NK-92 treated with Interleukin-12 subunit alpha and Interleukin-12 subunit beta, amount 100 ng/mL, for 24 hours (cell line): Measurements from ENCODE around the gene IGFL2.
"Not testable (repeated sequence)": the region's sequence is repeated elsewhere in the genome, so short reads cannot be mapped to it uniquely, and the experiment has no call there.

Source experiments
- DNase-seq: peaks from one replicate; lab custom pipeline; 2025; lab: John Stamatoyannopoulos, UW

The IGFL2 gene

DNA sequence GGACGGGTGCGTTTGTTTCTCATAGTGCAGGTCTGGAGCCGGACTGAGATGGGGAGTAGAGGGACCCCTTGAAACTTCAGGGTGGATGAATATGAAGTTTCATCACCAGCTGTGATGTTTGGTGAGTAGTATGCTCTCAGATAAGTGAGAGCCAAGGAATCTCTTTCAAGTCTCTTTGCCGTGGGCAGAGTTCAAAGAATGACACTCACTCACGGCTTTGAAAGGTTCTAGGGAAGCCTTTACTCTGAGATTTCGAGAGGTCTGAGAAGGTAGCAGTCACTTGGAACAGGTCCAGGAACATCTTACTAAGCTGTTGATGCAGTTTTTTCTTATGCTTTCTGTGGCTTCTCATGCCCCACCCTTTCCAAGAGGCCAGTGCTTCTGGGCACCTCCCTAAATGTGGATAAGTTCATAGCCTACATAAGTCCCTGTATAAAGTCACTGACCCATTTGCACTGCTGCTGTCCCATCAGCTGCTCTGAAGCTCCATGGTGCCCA, at the start of gene IGFL2:
IGFL2 (plus strand) TSS at position 448 of the 498 bp plus-strand sequence; CDS start at position 489, 41 bp downstream.
- no peak for DNase-seq

DNA sequence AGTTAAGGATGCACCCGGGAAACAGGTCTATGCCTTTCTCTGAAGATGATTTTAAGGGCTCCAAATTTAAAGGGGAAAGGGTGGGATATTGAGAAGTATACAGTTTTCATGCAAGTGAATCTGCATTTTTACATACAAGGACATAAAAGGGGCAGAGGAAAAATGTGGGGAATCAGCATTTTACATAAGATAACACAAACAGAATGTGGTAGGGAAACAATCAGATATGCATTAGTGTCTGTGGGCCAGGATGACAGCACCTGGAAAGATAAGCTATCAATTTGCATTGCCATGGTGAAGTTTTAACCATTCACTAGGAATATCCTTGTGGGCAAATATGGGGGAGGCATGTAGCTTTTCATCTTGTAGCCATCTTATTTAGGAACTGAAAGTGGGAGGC, 47.7 kb upstream of the IGFL2 start:
- DNase-seq, result no peak

DNA sequence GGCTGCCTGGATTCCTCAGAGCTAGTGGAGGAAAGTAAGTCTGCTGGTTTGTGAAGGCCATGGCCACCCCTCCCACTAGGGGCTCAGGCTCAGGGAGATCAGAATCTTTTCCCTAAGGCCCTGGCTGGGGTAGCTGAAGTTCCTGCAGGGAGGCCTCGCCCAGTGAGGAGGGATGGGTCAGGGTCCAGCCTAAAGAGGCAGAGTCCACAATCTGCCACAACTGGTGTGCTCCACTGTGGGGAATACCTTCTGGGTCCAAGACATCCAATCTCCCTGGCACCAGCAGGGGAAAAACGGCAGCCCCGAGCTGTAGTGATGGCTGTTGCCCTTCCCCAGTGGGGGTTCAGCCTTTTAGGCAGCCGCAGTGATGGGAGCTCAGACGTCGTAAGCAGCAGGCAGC, 46.7 kb upstream of the IGFL2 start:
- DNase-seq, result no peak

DNA sequence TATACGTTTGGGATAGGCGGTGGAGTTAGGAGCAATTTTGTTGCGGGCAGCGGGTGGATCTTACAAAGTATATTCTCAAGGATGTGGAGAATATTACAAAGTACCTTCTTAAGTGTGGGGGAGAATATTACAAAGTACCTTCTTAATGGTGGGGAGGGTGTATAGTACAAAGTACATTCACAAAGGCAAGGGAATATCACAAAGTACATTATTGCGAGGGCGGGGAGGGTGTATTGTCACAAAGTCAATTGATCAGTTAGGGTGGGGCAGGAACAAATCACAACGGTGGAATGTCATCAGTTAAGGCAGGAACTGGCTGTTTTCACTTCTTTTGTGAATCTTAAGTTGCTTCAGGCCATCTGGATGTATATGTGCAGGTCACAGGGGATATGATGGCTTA, 45.7 kb upstream of the IGFL2 start:
- not testable (repeated sequence) for DNase-seq

DNA sequence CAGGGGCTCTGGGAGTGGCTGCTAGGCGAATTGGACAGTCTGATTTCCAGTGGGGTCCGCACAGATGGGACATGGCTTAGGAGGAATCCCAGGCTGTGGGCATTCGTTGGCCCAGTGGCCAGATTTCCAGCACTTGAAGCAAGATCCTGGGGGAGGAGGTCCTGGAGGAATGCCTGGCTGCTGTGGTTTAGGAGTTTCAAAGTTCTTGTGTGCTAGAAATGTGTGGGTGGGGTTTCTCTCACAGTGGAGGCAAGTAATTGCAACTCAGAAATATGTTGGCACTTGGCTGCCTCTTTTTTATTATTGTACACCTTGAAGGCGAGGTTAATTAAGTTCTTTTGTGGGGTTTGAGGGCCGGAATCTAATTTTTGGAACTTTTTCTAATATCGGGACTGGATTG, 40.7 kb upstream of the IGFL2 start:
- no peak for DNase-seq

- no peak for DNase-seq
Measured at GRCh38 chr19:46109876-46110275, 38.2 kb upstream of the IGFL2 start.

GRCh38 chr19:46111376-46111775, 36.7 kb upstream of the IGFL2 start:
- DNase-seq, result no peak

DNA sequence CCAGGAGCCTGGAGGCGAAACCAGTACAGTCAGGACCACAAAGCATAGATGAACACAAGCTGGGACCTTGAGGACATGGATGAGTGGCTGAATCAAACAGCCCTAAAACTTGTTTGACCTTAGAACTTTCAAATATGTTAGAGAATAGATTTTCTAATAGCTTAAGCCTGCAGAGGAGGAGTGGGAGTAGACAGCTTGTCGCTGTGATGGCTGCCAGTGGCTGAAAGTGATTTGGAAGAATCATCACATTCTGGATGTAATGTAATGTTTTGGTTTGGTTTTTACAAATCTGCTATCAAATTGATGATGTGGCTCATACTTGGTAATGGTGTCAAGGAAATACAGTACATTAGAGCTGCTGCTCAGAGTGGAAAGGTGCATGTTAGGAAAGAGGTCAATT, 35.5 kb upstream of the IGFL2 start:
- no peak for DNase-seq

- no peak for DNase-seq
Measured at GRCh38 chr19:46113726-46114125, 34.3 kb upstream of the IGFL2 start.

DNA sequence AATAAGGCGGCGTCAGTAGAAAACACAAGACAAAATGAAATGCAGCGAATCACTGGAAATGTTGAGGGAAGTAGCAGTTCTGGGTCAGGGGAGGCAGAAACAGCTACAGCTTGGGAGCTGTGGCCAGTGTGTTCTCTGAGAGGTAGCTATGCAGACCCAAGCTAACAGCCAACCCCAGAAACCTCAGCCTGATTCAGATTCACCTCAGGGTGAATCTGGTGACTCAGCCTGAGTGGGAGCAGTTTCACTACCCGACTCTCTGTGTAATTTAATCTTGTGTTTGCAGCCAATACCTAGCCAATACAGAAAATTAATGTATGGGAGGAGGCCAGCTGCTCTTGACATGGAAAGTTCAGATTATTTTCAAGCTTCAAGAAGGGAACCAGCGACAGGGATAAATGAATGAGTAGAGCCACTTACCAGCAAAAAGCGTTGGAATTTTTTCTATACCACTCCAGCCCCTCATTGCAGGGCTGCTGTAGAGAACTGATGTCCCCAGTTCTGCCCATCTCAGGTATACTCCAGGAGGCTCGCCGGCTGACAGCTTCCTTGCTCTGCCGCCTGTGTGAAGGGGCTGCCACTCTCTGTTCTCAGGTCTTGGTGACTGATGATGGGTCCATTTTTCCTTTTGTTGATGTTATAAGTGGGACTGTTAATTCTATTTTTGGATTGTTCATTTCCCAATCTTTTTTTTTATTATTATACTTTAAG, 32.5 kb upstream of the IGFL2 start:
- DNase-seq, result peak; percentile 17

DNA sequence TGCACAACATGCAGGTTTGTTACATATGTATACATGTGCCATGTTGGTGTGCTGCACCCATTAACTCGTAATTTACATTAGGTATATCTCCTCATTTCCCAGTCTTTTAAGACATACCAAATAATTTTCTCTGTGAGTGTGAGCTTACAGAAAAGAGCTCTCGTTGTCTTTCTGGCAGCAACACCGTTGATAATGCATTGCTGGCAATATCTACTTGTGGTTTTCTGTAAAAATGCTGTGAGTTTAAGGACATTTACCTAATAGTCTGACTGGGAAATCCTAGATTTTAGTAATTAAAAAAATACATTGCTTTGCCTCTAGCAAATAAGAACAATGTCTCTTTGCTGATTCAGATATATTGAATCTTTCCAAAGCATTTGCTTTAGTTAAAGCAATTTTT, 31.9 kb upstream of the IGFL2 start:
- DNase-seq, result no peak

DNA sequence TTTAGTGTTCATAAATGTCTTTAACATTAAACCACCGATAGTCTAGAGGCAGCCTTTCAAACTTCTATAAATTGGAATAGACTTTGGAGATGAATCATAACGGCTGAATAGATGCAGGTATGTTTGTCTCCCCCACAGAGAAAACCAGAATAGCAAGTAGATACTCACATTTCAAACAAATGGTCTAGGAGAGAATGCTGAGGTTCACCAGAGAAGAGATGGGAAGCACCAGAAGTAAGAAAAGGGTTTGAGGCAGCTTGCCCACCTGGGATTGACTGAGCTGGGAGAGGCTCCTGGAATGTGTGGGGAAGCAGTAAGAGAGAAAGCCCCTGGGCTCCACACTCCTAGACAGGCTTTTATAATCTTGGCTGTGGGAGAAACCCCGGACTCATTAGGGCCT, 29.9 kb upstream of the IGFL2 start:
- DNase-seq, result no peak

- DNase-seq, result no peak
Measured at GRCh38 chr19:46124638-46125115, 23.4 kb upstream of the IGFL2 start, which contains the start of gene IGFL3. Gene IGFL3 (minus strand): TSS chr19:46124688. CDS start chr19:46124649, 39 bp downstream.

GRCh38 chr19:46125447-46125846, 22.6 kb upstream of the IGFL2 start:
- no peak for DNase-seq

DNA sequence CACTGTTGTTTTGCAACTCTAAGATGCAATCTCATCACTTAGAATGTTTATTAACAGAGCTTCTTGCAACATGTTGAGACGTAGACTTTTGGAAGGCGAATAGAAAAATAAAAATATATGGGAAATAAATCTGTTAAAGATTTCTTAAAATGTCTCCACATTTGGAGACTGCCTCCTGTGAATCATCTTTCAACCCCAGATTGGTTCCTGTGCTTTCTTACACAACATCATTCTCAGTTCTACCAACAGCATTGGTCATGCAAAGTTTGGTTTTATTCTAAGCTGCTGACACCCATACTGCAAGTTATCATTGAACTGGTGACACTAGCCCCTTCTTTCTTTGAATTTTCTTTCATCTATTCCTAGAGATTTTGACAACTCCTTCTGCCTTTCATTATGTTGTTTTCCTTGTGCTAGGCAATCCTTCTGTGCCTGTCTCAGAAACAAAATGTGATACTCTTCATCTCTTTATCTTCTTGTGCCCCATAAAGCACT, 21.9 kb upstream of the IGFL2 start:
- DNase-seq, result no peak

GRCh38 chr19:46131485-46132143, 16.4 kb upstream of the IGFL2 start:
- DNase-seq, result no peak

DNA sequence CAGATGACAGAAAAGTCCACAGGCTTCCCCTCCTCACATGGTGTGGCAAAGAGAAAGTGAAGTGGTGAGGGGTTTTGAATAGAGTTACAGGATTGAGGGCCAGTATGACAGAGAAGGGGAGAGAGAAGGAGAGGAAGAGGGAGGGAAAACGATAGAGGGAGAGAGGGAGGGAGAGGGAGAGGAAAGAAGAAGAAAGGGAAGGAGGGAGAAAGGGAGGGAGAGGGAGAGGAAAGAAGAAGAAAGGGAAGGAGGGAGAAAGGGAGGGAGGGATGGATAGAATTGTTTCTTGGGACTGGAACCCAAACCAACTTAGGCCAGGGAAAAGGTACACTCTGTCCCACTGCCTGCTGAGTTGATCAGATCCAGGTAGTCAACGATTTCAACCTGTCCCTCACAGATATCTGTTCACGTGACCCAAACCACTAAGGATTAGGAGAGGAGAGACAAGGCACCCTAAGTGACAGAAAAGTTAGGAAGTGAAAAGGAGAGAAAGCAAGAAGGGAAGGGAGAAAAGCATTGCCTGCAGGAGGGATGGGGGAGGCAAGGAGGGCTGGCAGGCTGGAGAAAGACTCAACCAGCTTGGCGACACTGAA, 15.4 kb upstream of the IGFL2 start:
- no peak for DNase-seq

DNA sequence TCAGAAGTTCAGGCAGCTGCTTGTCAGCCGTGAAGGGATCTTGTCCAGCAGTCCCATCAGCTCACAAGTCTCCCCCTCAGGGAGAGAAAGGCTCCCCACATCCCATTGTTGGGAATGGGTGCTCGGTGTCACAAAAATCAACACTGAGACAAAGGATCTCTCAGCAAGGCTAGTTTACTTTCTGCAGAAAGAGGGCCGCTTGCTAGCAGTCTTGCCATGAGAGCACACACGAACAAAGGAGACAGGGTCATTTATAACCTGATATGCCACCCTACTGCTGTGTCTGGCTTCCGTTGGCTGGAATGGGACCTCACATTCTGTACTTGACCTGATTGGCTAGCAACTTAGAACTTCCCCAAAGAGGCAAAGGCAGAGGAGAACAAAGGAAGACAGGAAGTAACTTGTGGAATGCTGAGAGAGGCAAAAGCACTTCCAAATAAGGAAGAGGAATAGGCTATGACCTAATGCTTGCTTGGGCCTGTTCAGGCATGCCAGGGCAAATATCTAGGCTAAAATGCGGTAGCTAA, 14.9 kb upstream of the IGFL2 start:
- DNase-seq, result no peak

- DNase-seq, result no peak
Measured at GRCh38 chr19:46133777-46134241, 14.2 kb upstream of the IGFL2 start.

DNA sequence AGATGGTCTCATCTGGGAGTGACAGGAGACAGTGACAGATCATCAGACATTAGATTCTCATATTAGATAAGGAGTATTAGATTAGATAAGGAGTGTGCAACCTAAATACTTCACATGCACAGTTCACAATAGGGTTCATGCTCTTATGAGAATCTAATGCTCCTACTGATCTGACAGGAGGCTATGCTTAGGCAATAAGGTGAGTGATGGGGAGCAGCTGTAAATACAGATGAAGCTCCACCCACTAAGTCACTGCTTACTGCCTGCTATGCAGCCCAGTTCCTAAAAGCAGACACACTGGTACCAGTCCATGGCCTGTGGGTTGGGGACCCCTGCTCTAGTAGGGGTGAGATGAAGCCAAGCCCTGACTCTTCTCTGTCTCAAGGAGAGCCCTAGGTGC, 13.5 kb upstream of the IGFL2 start:
- no peak for DNase-seq

- DNase-seq, result no peak
Measured at GRCh38 chr19:46137915-46138473, 10.0 kb upstream of the IGFL2 start.

GRCh38 chr19:46141421-46141820, 6.6 kb upstream of the IGFL2 start:
- no peak for DNase-seq
